ENCODE data around the gene PPP6R3.
"Not testable (repeated sequence)": the region's sequence is repeated elsewhere in the genome, so short reads cannot be mapped to it uniquely, and the experiment has no call there.

DNA sequence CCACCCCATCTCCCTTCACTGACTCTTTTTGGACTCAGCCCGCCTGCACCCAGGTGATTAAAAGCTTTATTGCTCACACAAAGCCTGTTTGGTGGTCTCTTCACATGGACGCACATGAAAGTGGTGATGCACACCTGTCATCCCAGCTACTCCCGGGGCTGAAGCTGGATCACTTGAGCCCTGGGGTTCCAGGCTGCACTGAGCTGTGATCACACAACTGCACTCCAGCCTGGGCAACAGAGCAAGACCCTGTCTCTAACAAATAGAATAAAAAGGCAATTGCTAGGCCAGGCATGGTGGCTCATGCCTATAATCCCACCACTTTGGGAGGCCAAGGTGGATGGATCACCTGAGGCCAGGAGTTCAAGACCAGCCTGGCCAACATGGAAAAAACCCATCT is 178.8 kb downstream of the PPP6R3 start:
- TF ChIP-seq, protein P1, sequence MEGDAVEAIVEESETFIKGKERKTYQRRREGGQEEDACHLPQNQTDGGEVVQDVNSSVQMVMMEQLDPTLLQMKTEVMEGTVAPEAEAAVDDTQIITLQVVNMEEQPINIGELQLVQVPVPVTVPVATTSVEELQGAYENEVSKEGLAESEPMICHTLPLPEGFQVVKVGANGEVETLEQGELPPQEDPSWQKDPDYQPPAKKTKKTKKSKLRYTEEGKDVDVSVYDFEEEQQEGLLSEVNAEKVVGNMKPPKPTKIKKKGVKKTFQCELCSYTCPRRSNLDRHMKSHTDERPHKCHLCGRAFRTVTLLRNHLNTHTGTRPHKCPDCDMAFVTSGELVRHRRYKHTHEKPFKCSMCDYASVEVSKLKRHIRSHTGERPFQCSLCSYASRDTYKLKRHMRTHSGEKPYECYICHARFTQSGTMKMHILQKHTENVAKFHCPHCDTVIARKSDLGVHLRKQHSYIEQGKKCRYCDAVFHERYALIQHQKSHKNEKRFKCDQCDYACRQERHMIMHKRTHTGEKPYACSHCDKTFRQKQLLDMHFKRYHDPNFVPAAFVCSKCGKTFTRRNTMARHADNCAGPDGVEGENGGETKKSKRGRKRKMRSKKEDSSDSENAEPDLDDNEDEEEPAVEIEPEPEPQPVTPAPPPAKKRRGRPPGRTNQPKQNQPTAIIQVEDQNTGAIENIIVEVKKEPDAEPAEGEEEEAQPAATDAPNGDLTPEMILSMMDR (IDR thresholded peaks at IDR 0.05; ENCODE audit: low read length): not testable (repeated sequence)
- not testable (repeated sequence) for TF ChIP-seq EZH2 (IDR thresholded peaks at IDR 0.05; ENCODE audit: borderline replicate concordance, low read length)

All from OCI-LY1 (cell line).